Activated T-helper 1 cell treated with anti-CD3 and anti-CD28 coated beads, Interleukin-12 subunit alpha, Interleukin-12 subunit beta, Interleukin-2, Interleukin-4 antibody, amounts not matched to agents 30 ng/mL and 10 ng/mL and 1 ng/mL, durations not matched to agents 14 hours and 24 hours and 36 hours (primary cell): ENCODE data around the gene SLC2A14. TPM values are rescaled to one million over a fixed set of nuclear protein-coding genes. Genes with fewer than 3 reads are reported as not detected.
A peak's percentile ranks its signal among the peaks of the same experiment; 100 is the strongest.
"Not testable (repeated sequence)": the region's sequence is repeated elsewhere in the genome, so short reads cannot be mapped to it uniquely, and the experiment has no call there.

ENCODE experiments used
- DNase-seq: peaks from one replicate; pipeline ENCODE4 v3.0.0; 2021; ENCODE audit warnings: low spot score
- H3K27ac Mint-ChIP-seq: one replicate; pipeline ENCODE4 v1.8.0; 2021; ENCODE audit warnings: mild to moderate bottlenecking, mixed read lengths
- H3K27me3 Mint-ChIP-seq: one replicate; pipeline ENCODE4 v1.8.0; 2022; ENCODE audit warnings: mild to moderate bottlenecking, moderate library complexity, mixed read lengths; ENCODE audit not compliant: insufficient read depth
- H3K36me3 Mint-ChIP-seq: one replicate; pipeline ENCODE4 v1.8.0; 2021; ENCODE audit warnings: low read depth, mixed read lengths
- H3K4me1 Mint-ChIP-seq: one replicate; pipeline ENCODE4 v1.8.0; 2021; ENCODE audit warnings: low read depth, mixed read lengths
- H3K4me3 Mint-ChIP-seq: one replicate; pipeline ENCODE4 v1.8.0; 2021; ENCODE audit warnings: mild to moderate bottlenecking, moderate library complexity, mixed read lengths
- H3K9me3 Mint-ChIP-seq: one replicate; pipeline ENCODE4 v1.8.0; 2021; ENCODE audit warnings: mixed read lengths
- intact Hi-C: fragments of 100-400 bp; cut with micrococcal nuclease; formaldehyde crosslinking; loops from one replicate; pipeline ENCODE4 v1.15.1; 2024
- total RNA-seq: library from RNA; stranded (reverse); gene quantifications from 2 replicates; pipeline ENCODE4 v1.2.3, GENCODE V29; 2022

Gene SLC2A14
- total RNA-seq, 1 donor from 2014 or later, result 0.10 TPM

- H3K9me3 Mint-ChIP-seq, H3K27me3 Mint-ChIP-seq, H3K4me3 Mint-ChIP-seq, H3K27ac Mint-ChIP-seq, H3K4me1 Mint-ChIP-seq, DNase-seq, intact Hi-C loops, H3K36me3 Mint-ChIP-seq: not testable (repeated sequence)
Observed at GRCh38 chr12:7839226-7839625, 33.5 kb downstream of the SLC2A14 start.

GRCh38 chr12:7837366-7837765, 35.3 kb downstream of the SLC2A14 start:
- DNase-seq, result no peak
- intact Hi-C loops, result no loop called here
- no peak overlapping the region for H3K27ac Mint-ChIP-seq
- no peaks in the 10 kb centered on the region for H3K9me3 Mint-ChIP-seq
- no peaks in the 10 kb centered on the region for H3K36me3 Mint-ChIP-seq
- H3K4me3 Mint-ChIP-seq, result no peak overlapping the region
- H3K4me1 Mint-ChIP-seq, result no peaks in the 10 kb centered on the region
- H3K27me3 Mint-ChIP-seq, result peaks cover 4% of the 10 kb centered on the region

- intact Hi-C loops, result no loop called here
Observed at GRCh38 chr12:7835766-7836165, 36.9 kb downstream of the SLC2A14 start.

GRCh38 chr12:7835116-7835515, 37.6 kb downstream of the SLC2A14 start:
- Mint-ChIP-seq H3K4me1 (no peaks in the 10 kb centered on the region), H3K27ac (no peak overlapping the region), H3K27me3 (peaks cover 4% of the 10 kb centered on the region), H3K9me3 (no peaks in the 10 kb centered on the region), H3K4me3 (no peak overlapping the region), H3K36me3 (no peaks in the 10 kb centered on the region)
- intact Hi-C loops, result no loop called here
- no peak for DNase-seq

More at GRCh38 chr12:7835766-7836165, 36.9 kb downstream of the SLC2A14 start:
- Mint-ChIP-seq H3K27me3 (peaks cover 4% of the 10 kb centered on the region), H3K36me3 (no peaks in the 10 kb centered on the region), H3K4me3 (no peak overlapping the region), H3K27ac (no peak overlapping the region), H3K9me3 (no peaks in the 10 kb centered on the region), H3K4me1 (no peaks in the 10 kb centered on the region)
- DNase-seq, result no peak

GRCh38 chr12:7834701-7835100, 38.0 kb downstream of the SLC2A14 start:
- no peak overlapping the region for H3K4me3 Mint-ChIP-seq
- intact Hi-C loops, result no loop called here
- no peak overlapping the region for H3K27ac Mint-ChIP-seq
- no peaks in the 10 kb centered on the region for H3K36me3 Mint-ChIP-seq
- H3K4me1 Mint-ChIP-seq, result no peaks in the 10 kb centered on the region
- DNase-seq, result no peak
- H3K27me3 Mint-ChIP-seq, result peaks cover 4% of the 10 kb centered on the region
- H3K9me3 Mint-ChIP-seq, result no peaks in the 10 kb centered on the region

- H3K4me3 Mint-ChIP-seq, result no peak overlapping the region
- H3K4me1 Mint-ChIP-seq, result no peaks in the 10 kb centered on the region
- no peak for DNase-seq
- intact Hi-C loops, result no loop called here
- H3K36me3 Mint-ChIP-seq, result no peaks in the 10 kb centered on the region
- H3K9me3 Mint-ChIP-seq, result no peaks in the 10 kb centered on the region
- peaks cover 4% of the 10 kb centered on the region for H3K27me3 Mint-ChIP-seq
- no peak overlapping the region for H3K27ac Mint-ChIP-seq
Observed at GRCh38 chr12:7833831-7834230, 38.9 kb downstream of the SLC2A14 start.

GRCh38 chr12:7833201-7833600, 39.5 kb downstream of the SLC2A14 start:
- H3K9me3 Mint-ChIP-seq, H3K36me3 Mint-ChIP-seq, intact Hi-C loops, H3K4me3 Mint-ChIP-seq, H3K4me1 Mint-ChIP-seq, H3K27me3 Mint-ChIP-seq, DNase-seq, H3K27ac Mint-ChIP-seq: not testable (repeated sequence)

GRCh38 chr12:7832059-7832696, 40.5 kb downstream of the SLC2A14 start:
- H3K27ac Mint-ChIP-seq, result no peak overlapping the region
- H3K4me3 Mint-ChIP-seq, result no peak overlapping the region
- no peaks in the 10 kb centered on the region for H3K27me3 Mint-ChIP-seq
- DNase-seq, result peak; percentile 3
- H3K9me3 Mint-ChIP-seq, result no peaks in the 10 kb centered on the region
- no peaks in the 10 kb centered on the region for H3K4me1 Mint-ChIP-seq
- no peaks in the 10 kb centered on the region for H3K36me3 Mint-ChIP-seq
- intact Hi-C loops, result no loop called here

GRCh38 chr12:7829737-7830136, 43.0 kb downstream of the SLC2A14 start:
- H3K27ac Mint-ChIP-seq, H3K4me3 Mint-ChIP-seq, H3K9me3 Mint-ChIP-seq, H3K4me1 Mint-ChIP-seq, H3K36me3 Mint-ChIP-seq, H3K27me3 Mint-ChIP-seq, intact Hi-C loops, DNase-seq: not testable (repeated sequence)

- H3K27ac Mint-ChIP-seq, H3K4me3 Mint-ChIP-seq, intact Hi-C loops, H3K9me3 Mint-ChIP-seq, H3K27me3 Mint-ChIP-seq, DNase-seq, H3K36me3 Mint-ChIP-seq, H3K4me1 Mint-ChIP-seq: not testable (repeated sequence)
Observed at GRCh38 chr12:7825754-7826153, 47.0 kb downstream of the SLC2A14 start.

- H3K36me3 Mint-ChIP-seq, result no peaks in the 10 kb centered on the region
- peak; percentile 18 for DNase-seq
- H3K4me1 Mint-ChIP-seq, result no peaks in the 10 kb centered on the region
- intact Hi-C loops, result loop anchor here (1.0 to 2.0 kb wide), 2 partner anchors 164 to 587 kb away; no protein-coding TSS in a partner anchor
- H3K27me3 Mint-ChIP-seq, result peaks cover 4% of the 10 kb centered on the region
- H3K4me3 Mint-ChIP-seq, result no peak overlapping the region
- no peak overlapping the region for H3K27ac Mint-ChIP-seq
- H3K9me3 Mint-ChIP-seq, result no peaks in the 10 kb centered on the region
Observed at GRCh38 chr12:7806863-7807487, 65.7 kb downstream of the SLC2A14 start.

GRCh38 chr12:7806319-7806718, 66.4 kb downstream of the SLC2A14 start:
- H3K36me3 Mint-ChIP-seq, H3K4me3 Mint-ChIP-seq, H3K27ac Mint-ChIP-seq, DNase-seq, H3K9me3 Mint-ChIP-seq, H3K27me3 Mint-ChIP-seq, H3K4me1 Mint-ChIP-seq: not testable (repeated sequence)
- intact Hi-C loops, result loop anchor here (2.0 kb wide), 1 partner anchor 164 kb away; no protein-coding TSS in a partner anchor

- H3K36me3 Mint-ChIP-seq, result no peaks in the 10 kb centered on the region
- intact Hi-C loops, result no loop called here
- no peak for DNase-seq
- no peaks in the 10 kb centered on the region for H3K9me3 Mint-ChIP-seq
- no peaks in the 10 kb centered on the region for H3K4me1 Mint-ChIP-seq
- no peak overlapping the region for H3K4me3 Mint-ChIP-seq
- peaks cover 7% of the 10 kb centered on the region for H3K27me3 Mint-ChIP-seq
- no peak overlapping the region for H3K27ac Mint-ChIP-seq
Observed at GRCh38 chr12:7801460-7801859, 71.3 kb downstream of the SLC2A14 start.
